Mucosa of rectum (tissue), 2 donors: ENCODE data around the gene GTF2A1L.
"Not testable (repeated sequence)": the region's sequence is repeated elsewhere in the genome, so short reads cannot be mapped to it uniquely, and the experiment has no call there.

ENCODE experiments used
- H3K27ac ChIP-seq, 2 donors: one replicate each; pipeline ENCODE4 v1.7.0; 2013; ENCODE audit warnings: inconsistent platforms in 2 of 2, low read depth in 2 of 2, low read length in 2 of 2
- H3K27me3 ChIP-seq, 2 donors: one replicate each; pipeline ENCODE4 v1.7.0; 2013; ENCODE audit warnings: low read length in 2 of 2; ENCODE audit not compliant: control insufficient read depth in 2 of 2, insufficient read depth in 2 of 2
- H3K36me3 ChIP-seq, 2 donors: one replicate each; pipeline ENCODE4 v1.7.0; 2013; ENCODE audit warnings: low read length in 2 of 2; ENCODE audit not compliant: control insufficient read depth in 2 of 2, insufficient read depth in 2 of 2
- H3K4me1 ChIP-seq, 2 donors: one replicate each; pipeline ENCODE4 v1.7.0; 2013; ENCODE audit warnings: low read length in 2 of 2, mild to moderate bottlenecking in 1 of 2; ENCODE audit not compliant: control insufficient read depth in 2 of 2, insufficient read depth in 2 of 2
- H3K4me3 ChIP-seq, 2 donors: one replicate each; pipeline ENCODE4 v1.7.0; 2013; ENCODE audit warnings: low read length in 2 of 2
- H3K9ac ChIP-seq, 2 donors: one replicate each; pipeline ENCODE4 v1.7.0; 2013; ENCODE audit warnings: low read length in 2 of 2, low read depth in 1 of 2, mild to moderate bottlenecking in 1 of 2
- H3K9me3 ChIP-seq, 2 donors: one replicate each; pipeline ENCODE4 v1.7.0; 2013; ENCODE audit warnings: low read length in 2 of 2; ENCODE audit not compliant: control insufficient read depth in 2 of 2
- donor health status: healthy.
- donor health status: Normal muscosa, but diverticular disease.

The GTF2A1L gene

DNA sequence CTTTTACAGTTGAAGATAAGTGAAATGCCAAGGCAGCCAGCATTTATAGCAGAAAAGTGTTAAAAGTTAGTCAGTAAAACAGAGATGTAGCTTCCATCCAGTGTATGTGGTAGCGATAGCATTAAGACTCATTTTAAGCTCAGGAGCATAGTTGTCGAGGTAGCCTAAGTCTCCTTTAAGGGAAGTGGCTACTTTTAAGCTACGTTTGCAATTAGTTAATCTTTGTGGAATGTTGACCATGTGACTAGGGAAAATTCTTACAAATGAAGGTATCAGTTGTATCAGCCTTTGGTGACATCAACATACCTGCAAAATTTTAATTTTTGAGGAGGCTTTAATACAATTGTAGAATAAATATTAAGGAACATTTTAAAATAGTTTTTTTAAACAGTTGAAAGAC lies 76.0 kb downstream of the GTF2A1L start:
- no peak overlapping the region for H3K4me3 ChIP-seq
- H3K36me3 ChIP-seq = no peaks in the 10 kb centered on the region
- H3K4me1 ChIP-seq = no peaks in the 10 kb centered on the region
- H3K27me3 ChIP-seq = no peaks in the 10 kb centered on the region
- H3K9ac ChIP-seq = no peak overlapping the region
- no peak overlapping the region for H3K27ac ChIP-seq
- no peaks in the 10 kb centered on the region for H3K9me3 ChIP-seq

GRCh38 chr2:48694149-48694548 lies 76.5 kb downstream of the GTF2A1L start:
- H3K27me3 ChIP-seq = no peaks in the 10 kb centered on the region
- no peaks in the 10 kb centered on the region for H3K4me1 ChIP-seq
- no peak overlapping the region for H3K9ac ChIP-seq
- no peak overlapping the region for H3K4me3 ChIP-seq
- no peak overlapping the region for H3K27ac ChIP-seq
- no peaks in the 10 kb centered on the region for H3K36me3 ChIP-seq
- H3K9me3 ChIP-seq = no peaks in the 10 kb centered on the region

- no peak overlapping the region for H3K9ac ChIP-seq
- no peak overlapping the region for H3K4me3 ChIP-seq
- no peaks in the 10 kb centered on the region for H3K27me3 ChIP-seq
- H3K9me3 ChIP-seq = no peaks in the 10 kb centered on the region
- no peaks in the 10 kb centered on the region for H3K36me3 ChIP-seq
- no peak overlapping the region for H3K27ac ChIP-seq
- no peaks in the 10 kb centered on the region for H3K4me1 ChIP-seq
Measured at GRCh38 chr2:48695991-48696390, 78.3 kb downstream of the GTF2A1L start.

- Histone ChIP-seq H3K4me3 (no peak overlapping the region), H3K36me3 (no peaks in the 10 kb centered on the region), H3K27ac (no peak overlapping the region), H3K27me3 (no peaks in the 10 kb centered on the region), H3K4me1 (no peaks in the 10 kb centered on the region), H3K9ac (no peak overlapping the region), H3K9me3 (no peaks in the 10 kb centered on the region)
Measured at GRCh38 chr2:48696881-48697280, 79.2 kb downstream of the GTF2A1L start.

DNA sequence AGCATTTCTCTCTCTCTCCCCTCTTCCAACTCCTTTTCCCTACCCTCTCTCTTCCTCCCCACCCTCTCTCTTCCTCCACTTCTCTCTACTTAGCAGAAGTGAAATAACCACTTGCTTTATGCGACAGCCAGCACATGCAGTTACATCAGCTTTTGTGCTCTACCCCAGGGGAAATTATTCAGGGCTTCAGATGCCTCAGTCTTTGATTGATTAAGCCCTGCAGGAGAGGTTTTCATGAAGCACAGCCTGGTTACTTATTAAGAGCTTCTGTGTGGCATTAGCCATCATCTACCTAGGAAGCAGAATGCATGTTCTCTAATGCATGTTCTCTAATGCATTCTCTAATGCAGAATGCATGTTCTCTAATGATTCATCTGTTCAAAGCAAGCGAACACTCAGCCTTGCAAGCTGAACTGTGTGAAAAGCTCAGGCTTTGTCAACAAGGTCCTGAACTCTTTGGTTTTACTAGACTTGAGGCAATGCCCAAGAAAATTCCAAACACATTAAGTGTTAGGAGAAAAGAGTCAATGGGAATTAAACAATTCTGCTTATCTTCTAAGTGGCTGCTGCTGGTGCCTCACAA lies 81.8 kb downstream of the GTF2A1L start:
- H3K9me3 ChIP-seq = no peaks in the 10 kb centered on the region
- no peak overlapping the region for H3K27ac ChIP-seq
- no peak overlapping the region for H3K4me3 ChIP-seq
- H3K9ac ChIP-seq = no peak overlapping the region
- no peaks in the 10 kb centered on the region for H3K4me1 ChIP-seq
- H3K36me3 ChIP-seq = no peaks in the 10 kb centered on the region
- H3K27me3 ChIP-seq = no peaks in the 10 kb centered on the region

- H3K36me3 ChIP-seq, H3K27ac ChIP-seq, H3K27me3 ChIP-seq, H3K4me1 ChIP-seq, H3K4me3 ChIP-seq, H3K9ac ChIP-seq, H3K9me3 ChIP-seq: not testable (repeated sequence)
Measured at GRCh38 chr2:48703621-48704020, 86.0 kb downstream of the GTF2A1L start.

DNA sequence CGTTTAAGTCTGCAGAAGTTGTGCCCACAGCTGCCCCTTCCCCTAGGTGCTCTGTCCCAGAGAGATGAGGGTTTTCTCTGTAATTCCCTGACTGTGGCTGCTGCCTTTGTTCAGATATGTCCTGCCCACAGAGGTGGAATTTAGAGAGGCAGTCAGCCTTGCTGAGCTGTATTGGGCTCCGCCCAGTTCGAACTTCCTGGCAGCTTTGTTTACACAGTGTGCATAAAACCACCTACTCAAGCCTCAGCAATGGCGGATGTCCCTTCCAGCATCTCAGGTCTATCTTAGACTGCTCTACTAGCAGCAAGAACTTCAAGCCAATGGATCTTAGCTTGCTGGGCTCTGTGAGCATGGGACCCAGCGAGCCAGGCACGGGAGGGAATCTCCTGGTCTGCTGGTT lies 89.8 kb downstream of the GTF2A1L start:
- no peak overlapping the region for H3K27ac ChIP-seq
- no peaks in the 10 kb centered on the region for H3K27me3 ChIP-seq
- no peak overlapping the region for H3K4me3 ChIP-seq
- H3K36me3 ChIP-seq = no peaks in the 10 kb centered on the region
- no peaks in the 10 kb centered on the region for H3K9me3 ChIP-seq
- no peak overlapping the region for H3K9ac ChIP-seq
- H3K4me1 ChIP-seq = no peaks in the 10 kb centered on the region

- H3K9ac ChIP-seq = no peak overlapping the region
Measured at GRCh38 chr2:48709096-48710034, 91.7 kb downstream of the GTF2A1L start.

DNA sequence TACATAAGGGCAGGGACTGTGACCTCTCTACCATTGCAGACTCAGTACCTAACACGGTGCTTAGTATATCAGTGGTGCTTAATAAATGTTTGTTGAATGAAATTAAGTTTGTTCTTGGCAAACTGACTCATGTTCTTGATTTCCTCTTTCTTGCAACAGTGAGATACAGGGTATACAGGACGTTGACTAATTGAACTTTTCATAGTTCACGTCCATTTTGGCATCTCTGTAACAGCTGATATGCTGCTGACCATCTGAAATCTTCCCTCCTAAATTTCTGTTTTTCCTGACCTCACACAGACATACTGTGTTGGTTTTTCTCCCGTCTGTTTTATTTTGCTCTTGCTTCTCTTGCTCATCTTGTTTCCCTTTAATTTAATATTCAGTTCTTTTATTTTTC lies 93.7 kb downstream of the GTF2A1L start:
- Histone ChIP-seq H3K36me3 (no peaks in the 10 kb centered on the region), H3K27ac (no peak overlapping the region)

More at GRCh38 chr2:48709096-48710034, 91.7 kb downstream of the GTF2A1L start:
- H3K27me3 ChIP-seq = no peaks in the 10 kb centered on the region
- no peaks in the 10 kb centered on the region for H3K4me1 ChIP-seq
- H3K4me3 ChIP-seq = no peak overlapping the region
- H3K27ac ChIP-seq = no peak overlapping the region
- H3K9me3 ChIP-seq = no peaks in the 10 kb centered on the region
- H3K36me3 ChIP-seq = no peaks in the 10 kb centered on the region

GRCh38 chr2:48712151-48712550 lies 94.5 kb downstream of the GTF2A1L start:
- Histone ChIP-seq H3K4me3 (no peak overlapping the region), H3K9ac (no peak overlapping the region), H3K27ac (no peak overlapping the region), H3K36me3 (no peaks in the 10 kb centered on the region), H3K9me3 (no peaks in the 10 kb centered on the region), H3K27me3 (no peaks in the 10 kb centered on the region), H3K4me1 (peaks cover 3 to 11% of the 10 kb centered on the region in 2 donors)

More for the DNA sequence above, 93.7 kb downstream of the GTF2A1L start:
- Histone ChIP-seq H3K27me3 (no peaks in the 10 kb centered on the region), H3K4me3 (no peak overlapping the region), H3K9me3 (no peaks in the 10 kb centered on the region), H3K4me1 (peaks cover 3 to 11% of the 10 kb centered on the region in 2 donors), H3K9ac (no peak overlapping the region)
